HG02852 (cell line): ENCODE measurements around the gene DLX5.

Experiments
- ATAC-seq: cut with Tn5 transposase; IDR thresholded peaks from one replicate; pipeline ENCODE4 v1.9.1; 2021; ENCODE audit warnings: mild to moderate bottlenecking, moderate library complexity; ENCODE audit not compliant: unreplicated experiment

DLX5 gene

GRCh38 chr7:96992192-96993005, 32.2 kb downstream of the DLX5 start:
- no peak for ATAC-seq

- ATAC-seq: no peak
Observed at GRCh38 chr7:96991546-96992191, 33.0 kb downstream of the DLX5 start.

- ATAC-seq: no peak
Observed at GRCh38 chr7:96989859-96990317, 34.7 kb downstream of the DLX5 start.

DNA sequence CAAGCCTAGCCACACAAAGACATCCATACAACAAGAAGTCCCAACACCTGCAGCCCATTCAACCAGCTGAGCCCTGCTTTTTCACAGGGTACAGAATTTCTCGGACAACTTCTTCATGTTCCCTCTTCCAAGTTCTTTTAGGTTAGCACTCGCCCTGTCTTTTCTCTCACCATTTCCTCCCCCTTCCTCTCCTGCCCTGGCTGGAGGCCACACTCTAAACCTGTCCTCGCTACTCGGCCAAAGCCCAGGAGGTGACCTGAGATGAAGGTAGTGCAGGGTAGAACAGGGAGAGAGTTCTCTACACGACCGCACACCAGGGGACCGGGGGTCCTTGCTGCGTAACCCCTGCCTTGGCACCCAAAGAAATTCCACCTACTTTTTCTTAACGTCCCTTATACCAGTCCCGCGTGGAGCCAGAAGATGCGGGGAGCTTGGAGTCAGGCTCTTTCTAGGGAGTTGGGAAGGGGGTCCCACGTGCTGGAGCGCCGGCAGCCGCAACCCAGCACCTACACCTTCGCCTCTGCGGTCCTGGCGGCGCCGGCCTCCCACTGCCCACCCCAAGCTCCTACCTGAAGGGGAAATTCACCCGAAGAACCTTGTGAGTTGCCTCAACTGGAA, 35.3 kb downstream of the DLX5 start:
- ATAC-seq: no peak

DNA sequence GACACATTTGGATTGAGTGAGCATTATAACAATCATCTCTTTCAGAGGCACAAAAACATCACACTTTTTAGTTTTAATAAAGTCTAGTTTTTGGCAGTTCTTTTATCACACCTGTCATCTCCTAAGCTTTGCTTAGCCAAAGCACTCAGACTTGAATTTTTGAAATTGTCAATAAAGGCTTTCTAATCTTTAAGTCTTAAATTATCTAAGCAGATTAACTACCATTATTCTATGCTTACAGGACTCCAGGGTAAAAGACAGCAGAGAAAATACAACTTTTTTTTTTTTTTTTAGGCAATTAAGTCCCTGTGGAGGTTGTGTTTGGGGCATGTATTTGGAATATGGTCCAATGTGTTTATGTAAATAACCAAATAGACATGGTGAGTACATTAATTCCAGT, 36.9 kb downstream of the DLX5 start:
- ATAC-seq: no peak

- no peak for ATAC-seq
Observed at GRCh38 chr7:96986901-96987300, 37.7 kb downstream of the DLX5 start.

- ATAC-seq: no peak
Observed at GRCh38 chr7:96985992-96986391, 38.6 kb downstream of the DLX5 start.

GRCh38 chr7:96982586-96982985, 42.0 kb downstream of the DLX5 start:
- no peak for ATAC-seq

- no peak for ATAC-seq
Observed at GRCh38 chr7:96979551-96980276, 44.9 kb downstream of the DLX5 start.

- no peak for ATAC-seq
Observed at GRCh38 chr7:96977445-96977844, 47.2 kb downstream of the DLX5 start.

DNA sequence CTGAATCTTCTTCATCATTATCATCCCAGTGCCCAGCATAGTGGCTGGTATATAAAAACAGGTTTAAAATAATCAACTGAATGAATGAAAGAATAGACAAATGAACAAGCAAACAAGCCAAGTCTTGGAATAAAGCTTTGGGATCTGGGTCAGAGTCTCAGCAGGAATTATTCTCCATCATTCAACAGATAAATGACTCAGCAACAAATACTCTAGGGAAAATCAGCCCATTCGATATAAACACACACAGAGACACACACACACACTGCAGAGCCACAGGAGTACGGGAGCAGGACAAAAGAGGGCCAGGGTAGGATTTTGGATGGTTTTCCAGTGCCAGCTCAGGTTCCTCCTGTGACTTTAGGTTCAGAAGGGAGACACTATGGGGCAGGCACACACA, 48.5 kb downstream of the DLX5 start:
- ATAC-seq: no peak

GRCh38 chr7:96973986-96974385, 50.6 kb downstream of the DLX5 start:
- no peak for ATAC-seq

GRCh38 chr7:96970739-96971138, 53.9 kb downstream of the DLX5 start:
- ATAC-seq: no peak
